Stimulated activated CD4-positive, alpha-beta T cell treated with anti-CD3 and anti-CD28 coated beads, TNF-alpha, amount 100 ng/mL, for 24 hours (primary cell): ENCODE measurements around the gene SAMD4B.
A peak's percentile ranks its signal among the peaks of the same experiment; 100 is the strongest.

Experiments
- DNase-seq, 3 experiments: peaks; one replicate each; pipeline ENCODE4 v3.0.0-alpha.2; 2020; ENCODE audit warnings: low read depth in 3 of 3

Gene SAMD4B

DNA sequence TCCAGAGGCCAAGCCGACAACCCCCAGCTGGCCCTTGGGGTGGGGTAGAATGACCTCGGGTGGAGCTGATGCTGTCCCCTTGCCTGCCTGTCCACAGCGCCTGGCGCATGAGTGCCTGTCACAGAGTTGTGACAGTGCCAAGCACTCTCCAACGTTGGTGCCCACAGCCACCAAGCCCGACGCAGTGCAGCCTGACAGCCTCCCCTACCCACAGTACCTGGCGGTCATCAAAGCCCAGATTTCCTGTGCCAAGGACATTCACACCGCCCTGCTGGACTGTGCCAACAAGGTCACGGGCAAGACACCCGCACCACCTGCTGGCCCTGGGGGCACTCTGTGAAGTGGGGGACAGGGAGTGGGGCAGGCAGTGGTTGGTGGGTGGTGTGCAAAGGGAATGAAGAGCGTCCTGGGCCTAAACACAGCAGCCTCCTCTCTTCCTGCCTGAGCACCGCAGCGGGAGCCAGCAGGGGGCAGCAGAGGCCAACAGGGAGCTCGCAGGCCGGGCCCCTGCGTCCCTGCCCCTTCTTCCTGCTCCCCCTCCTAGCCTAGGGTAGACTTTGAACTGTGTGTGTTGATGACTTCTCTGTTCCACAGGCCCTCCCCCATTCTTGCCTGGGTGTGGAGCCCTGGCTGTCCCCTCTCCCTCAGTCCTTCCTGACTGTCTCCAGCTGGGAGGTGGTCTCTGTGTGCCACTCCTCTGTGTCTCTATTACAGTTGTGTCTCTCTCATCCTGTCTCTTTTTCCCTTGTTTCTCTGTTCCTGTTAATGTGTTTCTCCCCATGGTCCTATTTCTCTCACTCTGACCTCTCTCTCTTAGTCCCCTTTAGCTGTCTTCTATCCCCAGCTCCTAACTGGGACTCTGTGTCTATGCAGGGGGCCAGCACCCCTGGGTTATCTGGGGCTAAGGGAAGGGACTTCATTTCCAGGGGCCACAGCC, 55.4 kb downstream of the SAMD4B start:
- peak; percentile 87 to 92 (median 88) for DNase-seq

DNA sequence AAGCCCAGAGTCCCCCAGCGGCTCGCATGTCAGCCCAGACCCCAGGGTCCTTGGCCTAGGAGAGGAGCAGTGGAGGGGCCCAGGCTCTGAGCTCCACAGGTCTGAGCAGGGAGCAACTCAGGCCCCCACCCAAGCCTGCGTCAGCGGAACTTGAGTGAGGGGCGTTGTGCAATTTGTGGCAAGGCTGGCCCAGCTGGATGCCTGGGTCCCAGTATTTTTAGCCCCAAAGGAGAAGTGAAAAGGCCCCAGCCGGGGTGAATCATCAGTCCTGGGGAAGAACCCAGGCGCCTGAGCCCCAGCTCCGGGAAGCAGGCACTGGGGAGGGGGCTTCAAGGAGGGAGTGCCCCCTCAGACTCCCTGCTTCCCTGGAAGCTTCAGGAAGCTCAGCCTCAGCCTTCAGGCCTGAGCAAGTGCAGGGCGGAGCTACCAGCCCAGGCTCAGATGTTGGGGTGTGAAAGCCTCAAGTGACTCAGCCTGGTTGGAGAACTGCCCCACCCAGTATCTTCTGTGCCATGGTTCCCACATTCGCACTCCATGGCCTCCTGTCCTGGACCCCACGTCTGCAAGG, 56.2 kb downstream of the SAMD4B start:
- peak in 1 of 3 experiments; percentile 61 for DNase-seq

GRCh38 chr19:39399668-39400050, 57.4 kb downstream of the SAMD4B start:
- DNase-seq: no peak

DNA sequence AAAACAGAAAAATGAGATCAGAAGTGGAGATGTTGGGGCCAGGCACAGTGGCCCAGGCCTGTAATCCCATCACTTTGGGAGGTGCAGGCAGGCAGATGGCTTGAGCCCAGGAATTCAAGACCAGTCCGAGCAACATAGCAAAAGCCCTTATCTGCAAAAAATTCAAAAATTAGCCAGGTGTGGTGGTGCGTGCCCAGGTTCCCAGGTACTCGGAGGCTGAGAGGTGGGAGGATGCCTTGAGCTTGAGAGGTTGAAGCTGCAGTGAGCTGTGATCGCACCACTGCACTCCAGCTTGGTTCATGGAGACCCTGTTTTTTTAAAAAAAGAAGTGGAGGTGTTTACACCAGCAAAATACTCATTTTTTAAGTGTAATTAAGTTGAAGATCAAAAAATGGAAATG, 57.8 kb downstream of the SAMD4B start:
- no peak for DNase-seq

DNA sequence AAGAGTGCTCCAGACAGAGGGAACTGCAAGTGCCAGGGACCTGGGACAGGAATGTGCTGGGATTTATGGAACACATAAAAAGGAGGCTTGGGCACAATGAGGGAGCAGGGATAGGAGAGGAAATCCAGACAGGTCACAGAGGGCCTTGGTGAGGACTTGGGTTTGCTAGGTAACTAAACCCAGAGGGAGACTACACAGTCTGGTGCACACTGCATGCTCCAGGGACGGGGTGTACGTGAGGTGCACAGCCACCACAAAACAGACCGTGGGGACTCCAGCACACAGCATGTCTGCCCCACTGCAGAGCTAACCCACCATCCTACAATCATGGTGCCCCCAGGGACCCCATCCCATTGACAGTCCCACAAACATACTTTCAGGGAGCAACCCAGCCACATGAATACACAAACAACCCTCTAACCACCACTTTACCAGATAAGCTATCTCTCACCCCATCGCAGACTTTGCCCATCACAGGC, 58.9 kb downstream of the SAMD4B start:
- no peak for DNase-seq

- DNase-seq: peak; percentile 50 to 80 (median 65)
Measured at GRCh38 chr19:39401549-39402345, 59.5 kb downstream of the SAMD4B start.

- DNase-seq: peak; percentile 66 to 90 (median 77)
Measured at GRCh38 chr19:39402346-39403300, 60.4 kb downstream of the SAMD4B start.

GRCh38 chr19:39403331-39404312, 61.4 kb downstream of the SAMD4B start:
- DNase-seq: peak; percentile 92 to 96 (median 93)

- DNase-seq: no peak
Measured at GRCh38 chr19:39405261-39405957, 63.2 kb downstream of the SAMD4B start.

GRCh38 chr19:39405958-39406655, 63.9 kb downstream of the SAMD4B start:
- DNase-seq: peak; percentile 60 to 87 (median 68)

DNA sequence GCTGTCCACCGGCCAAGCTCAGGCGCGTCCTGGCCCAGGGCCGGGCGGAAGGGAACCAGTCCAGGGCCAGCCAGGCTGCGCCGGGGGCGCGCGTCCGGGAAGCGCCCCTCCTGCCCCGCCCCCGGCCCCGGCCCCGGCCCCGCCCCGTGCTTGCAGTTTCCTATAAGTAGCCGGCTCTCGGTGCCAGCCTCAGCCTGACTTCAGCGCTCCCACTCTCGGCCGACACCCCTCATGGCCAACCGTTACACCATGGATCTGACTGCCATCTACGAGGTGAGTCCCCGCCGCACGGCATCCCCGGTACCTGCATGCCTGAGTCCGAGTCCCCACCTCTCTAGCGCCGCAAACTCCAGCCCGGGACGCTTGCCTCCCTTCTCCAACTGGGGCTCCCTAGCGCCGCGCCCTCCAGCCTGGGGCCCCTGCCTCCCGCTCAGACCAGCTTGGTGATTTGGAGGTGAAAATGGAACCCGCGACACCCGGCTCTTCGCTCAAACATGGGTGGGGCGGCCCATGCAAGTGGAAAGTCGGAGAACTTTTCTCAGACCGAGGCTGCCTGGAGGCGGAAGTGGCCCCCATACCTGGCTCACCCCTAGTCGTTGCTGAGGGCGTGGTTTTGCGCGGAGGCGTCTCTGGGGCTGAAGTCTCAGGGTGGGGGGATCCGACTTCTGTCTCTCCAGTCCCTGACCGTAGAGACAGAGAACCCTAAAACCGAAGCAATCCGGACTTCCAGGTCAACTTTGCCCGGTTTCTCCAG, 64.6 kb downstream of the SAMD4B start, which contains the start of gene ZFP36:
ZFP36 (plus strand) TSS at position 192 of the 754 bp plus-strand sequence; CDS start at position 250, 58 bp downstream.
- peak; percentile 73 to 87 (median 74) for DNase-seq

DNA sequence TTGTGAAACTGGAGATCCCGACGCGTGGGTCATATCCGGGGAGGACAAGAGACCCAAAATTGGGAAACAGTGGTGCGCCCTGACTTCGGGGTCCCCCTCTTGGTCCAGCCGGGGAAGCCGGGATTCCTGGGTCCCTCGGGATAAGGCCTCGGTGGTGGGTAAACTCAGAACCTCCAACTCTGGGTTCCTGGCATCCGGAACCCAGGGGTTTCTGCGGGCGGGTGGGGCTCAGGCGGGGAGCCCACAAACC, 65.1 kb downstream of the SAMD4B start:
- DNase-seq: peak in 1 of 3 experiments; percentile 66

DNA sequence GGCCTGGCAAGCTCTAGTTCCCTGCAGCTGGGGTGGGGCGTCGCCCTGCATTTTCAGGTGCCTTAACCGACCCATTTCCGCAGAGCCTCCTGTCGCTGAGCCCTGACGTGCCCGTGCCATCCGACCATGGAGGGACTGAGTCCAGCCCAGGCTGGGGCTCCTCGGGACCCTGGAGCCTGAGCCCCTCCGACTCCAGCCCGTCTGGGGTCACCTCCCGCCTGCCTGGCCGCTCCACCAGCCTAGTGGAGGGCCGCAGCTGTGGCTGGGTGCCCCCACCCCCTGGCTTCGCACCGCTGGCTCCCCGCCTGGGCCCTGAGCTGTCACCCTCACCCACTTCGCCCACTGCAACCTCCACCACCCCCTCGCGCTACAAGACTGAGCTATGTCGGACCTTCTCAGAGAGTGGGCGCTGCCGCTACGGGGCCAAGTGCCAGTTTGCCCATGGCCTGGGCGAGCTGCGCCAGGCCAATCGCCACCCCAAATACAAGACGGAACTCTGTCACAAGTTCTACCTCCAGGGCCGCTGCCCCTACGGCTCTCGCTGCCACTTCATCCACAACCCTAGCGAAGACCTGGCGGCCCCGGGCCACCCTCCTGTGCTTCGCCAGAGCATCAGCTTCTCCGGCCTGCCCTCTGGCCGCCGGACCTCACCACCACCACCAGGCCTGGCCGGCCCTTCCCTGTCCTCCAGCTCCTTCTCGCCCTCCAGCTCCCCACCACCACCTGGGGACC, 65.6 kb downstream of the SAMD4B start:
- no peak for DNase-seq

DNA sequence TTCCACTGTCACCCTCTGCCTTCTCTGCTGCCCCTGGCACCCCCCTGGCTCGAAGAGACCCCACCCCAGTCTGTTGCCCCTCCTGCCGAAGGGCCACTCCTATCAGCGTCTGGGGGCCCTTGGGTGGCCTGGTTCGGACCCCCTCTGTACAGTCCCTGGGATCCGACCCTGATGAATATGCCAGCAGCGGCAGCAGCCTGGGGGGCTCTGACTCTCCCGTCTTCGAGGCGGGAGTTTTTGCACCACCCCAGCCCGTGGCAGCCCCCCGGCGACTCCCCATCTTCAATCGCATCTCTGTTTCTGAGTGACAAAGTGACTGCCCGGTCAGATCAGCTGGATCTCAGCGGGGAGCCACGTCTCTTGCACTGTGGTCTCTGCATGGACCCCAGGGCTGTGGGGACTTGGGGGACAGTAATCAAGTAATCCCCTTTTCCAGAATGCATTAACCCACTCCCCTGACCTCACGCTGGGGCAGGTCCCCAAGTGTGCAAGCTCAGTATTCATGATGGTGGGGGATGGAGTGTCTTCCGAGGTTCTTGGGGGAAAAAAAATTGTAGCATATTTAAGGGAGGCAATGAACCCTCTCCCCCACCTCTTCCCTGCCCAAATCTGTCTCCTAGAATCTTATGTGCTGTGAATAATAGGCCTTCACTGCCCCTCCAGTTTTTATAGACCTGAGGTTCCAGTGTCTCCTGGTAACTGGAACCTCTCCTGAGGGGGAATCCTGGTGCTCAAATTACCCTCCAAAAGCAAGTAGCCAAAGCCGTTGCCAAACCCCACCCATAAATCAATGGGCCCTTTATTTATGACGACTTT, 66.4 kb downstream of the SAMD4B start:
- DNase-seq: no peak

GRCh38 chr19:39409208-39410016, 67.2 kb downstream of the SAMD4B start:
- DNase-seq: peak; percentile 53 to 85 (median 53)
